Esophagus muscularis mucosa (tissue), 3 donors: ENCODE results near the gene MYO1D.

Experiments
- CTCF ChIP-seq, 3 experiments: fragments of 200-600 bp in 2 of 3; fragments of 450-650 bp in 1 of 3; sonication (generic) in 2 of 3; IDR thresholded peaks; one replicate each; pipeline ENCODE4 v1.5.1; 2017 to 2019; ENCODE audit warnings: antibody characterized with exemption in 3 of 3, mild to moderate bottlenecking in 2 of 3, moderate library complexity in 1 of 3
- POLR2A ChIP-seq: fragments of 450-650 bp; IDR thresholded peaks from one replicate; pipeline ENCODE4 v1.6.1; 2017; ENCODE audit warnings: antibody characterized with exemption, moderate library complexity, mild to moderate bottlenecking, low read depth

- TF ChIP-seq CTCF (IDR thresholded peaks at IDR 0.05) (no peak), POLR2A (no peak)
Observed at GRCh38 chr17:32807577-32807976, 69.3 kb downstream of the MYO1D start.
